Skeletal muscle satellite cell (primary cell): ENCODE data around the gene DPP9.

Experiments used
- H3K27me3 ChIP-seq: 2 replicates; pipeline ENCODE4 v1.7.0; 2013; ENCODE audit warnings: low read length; ENCODE audit not compliant: control insufficient read depth, insufficient read depth
- H3K36me3 ChIP-seq: 2 replicates; pipeline ENCODE4 v1.7.0; 2013; ENCODE audit warnings: mild to moderate bottlenecking, control low read depth, low read length; ENCODE audit not compliant: insufficient read depth
- H3K4me1 ChIP-seq: 2 replicates; pipeline ENCODE4 v1.7.0; 2013; ENCODE audit warnings: low read length; ENCODE audit not compliant: control insufficient read depth, insufficient read depth
- H3K4me2 ChIP-seq: 2 replicates; pipeline ENCODE4 v1.7.0; 2013; ENCODE audit warnings: mild to moderate bottlenecking, low read length
- H3K4me3 ChIP-seq: 2 replicates; pipeline ENCODE4 v1.7.0; 2013; ENCODE audit warnings: low read length
- H3K9ac ChIP-seq: 2 replicates; pipeline ENCODE4 v1.7.0; 2013; ENCODE audit warnings: mild to moderate bottlenecking, low read depth, low read length, moderate library complexity
- H3K9me3 ChIP-seq: replicated peaks from 2 replicates; pipeline ENCODE4 v1.7.0; 2013; ENCODE audit warnings: mild to moderate bottlenecking, control low read depth, low read length

The DPP9 gene

GRCh38 chr19:4737955-4738600 lies 14.4 kb upstream of the DPP9 start:
- H3K4me2 ChIP-seq = no peak overlapping the region
- no peak overlapping the region for H3K9ac ChIP-seq
- no peaks in the 10 kb centered on the region for H3K9me3 ChIP-seq
- H3K4me1 ChIP-seq = peaks cover 9% of the 10 kb centered on the region
- no peaks in the 10 kb centered on the region for H3K36me3 ChIP-seq
- H3K4me3 ChIP-seq = no peak overlapping the region
- H3K27me3 ChIP-seq = peaks cover 24% of the 10 kb centered on the region

- no peak overlapping the region for H3K4me2 ChIP-seq
Measured at GRCh38 chr19:4733755-4734345, 10.2 kb upstream of the DPP9 start.

GRCh38 chr19:4732680-4733114 lies 9.1 kb upstream of the DPP9 start:
- Histone ChIP-seq H3K4me3 (no peak overlapping the region), H3K36me3 (no peaks in the 10 kb centered on the region), H3K9me3 (no peaks in the 10 kb centered on the region), H3K27me3 (peaks cover 17% of the 10 kb centered on the region), H3K4me1 (no peaks in the 10 kb centered on the region), H3K4me2 (peak overlapping the region; percentile 43), H3K9ac (no peak overlapping the region)

More at GRCh38 chr19:4733755-4734345, 10.2 kb upstream of the DPP9 start:
- H3K9me3 ChIP-seq = no peaks in the 10 kb centered on the region
- H3K9ac ChIP-seq = no peak overlapping the region
- no peaks in the 10 kb centered on the region for H3K4me1 ChIP-seq
- H3K27me3 ChIP-seq = peaks cover 23% of the 10 kb centered on the region
- no peak overlapping the region for H3K4me3 ChIP-seq
- H3K36me3 ChIP-seq = no peaks in the 10 kb centered on the region

DNA sequence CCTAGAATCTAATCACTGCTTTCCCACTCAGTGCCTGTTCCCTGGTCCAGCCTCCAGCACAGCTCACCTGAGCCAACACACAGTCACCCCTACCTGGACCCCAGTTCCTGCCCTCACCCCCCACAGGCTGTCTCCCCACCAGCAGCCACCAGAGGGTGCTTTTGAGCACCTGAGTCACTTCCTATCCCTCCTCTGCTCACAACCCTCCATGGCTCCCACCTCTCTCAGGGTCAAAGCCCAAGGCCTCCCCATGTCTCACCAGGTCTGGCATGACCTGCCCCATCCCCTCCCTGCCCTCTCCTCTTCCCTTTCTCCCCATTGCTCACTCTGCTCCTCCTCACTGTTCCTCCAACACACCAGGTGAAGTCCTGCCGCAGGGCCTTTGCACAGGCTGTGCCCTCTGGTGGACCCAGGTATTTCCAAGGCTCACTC lies 7.1 kb upstream of the DPP9 start:
- Histone ChIP-seq H3K27me3 (peaks cover 8% of the 10 kb centered on the region), H3K4me1 (no peaks in the 10 kb centered on the region), H3K9me3 (no peaks in the 10 kb centered on the region)

DNA sequence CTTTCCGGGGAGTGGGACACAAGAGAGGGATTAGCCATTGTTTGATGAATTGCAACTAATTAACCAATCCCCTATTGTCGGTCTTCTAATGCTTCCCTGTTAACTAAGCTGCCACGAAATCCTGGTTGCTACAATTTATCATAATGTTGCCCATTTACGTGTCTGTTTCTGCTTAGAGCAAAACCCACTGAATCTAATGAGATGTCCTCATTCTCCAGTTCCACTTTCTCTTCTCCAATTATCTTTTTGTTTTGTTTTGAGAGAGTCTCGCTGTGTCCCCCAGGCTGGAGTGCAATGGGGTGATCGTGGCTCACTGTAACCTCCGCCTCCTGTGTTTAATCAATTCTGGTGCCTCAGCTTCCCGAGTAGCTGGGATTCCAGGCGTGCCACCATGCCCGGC lies 5.2 kb upstream of the DPP9 start:
- no peak overlapping the region for H3K4me2 ChIP-seq
- no peaks in the 10 kb centered on the region for H3K4me1 ChIP-seq
- H3K27me3 ChIP-seq = peaks cover 5% of the 10 kb centered on the region
- no peaks in the 10 kb centered on the region for H3K36me3 ChIP-seq
- H3K4me3 ChIP-seq = no peak overlapping the region
- no peak overlapping the region for H3K9ac ChIP-seq
- H3K9me3 ChIP-seq = no peaks in the 10 kb centered on the region

More for the DNA sequence above, 7.1 kb upstream of the DPP9 start:
- H3K4me2 ChIP-seq = no peak overlapping the region
- no peak overlapping the region for H3K9ac ChIP-seq
- H3K4me3 ChIP-seq = no peak overlapping the region
- H3K36me3 ChIP-seq = no peaks in the 10 kb centered on the region

GRCh38 chr19:4722671-4723594 lies 709 bp downstream of the DPP9 start:
- H3K36me3 ChIP-seq = peaks cover 27% of the 10 kb centered on the region
- peak overlapping the region; percentile 93 for H3K4me2 ChIP-seq
- H3K9ac ChIP-seq = peak overlapping the region; percentile 91
- peak overlapping the region; percentile 97 for H3K4me3 ChIP-seq
- no peaks in the 10 kb centered on the region for H3K9me3 ChIP-seq
- no peaks in the 10 kb centered on the region for H3K27me3 ChIP-seq
- H3K4me1 ChIP-seq = peaks cover 29% of the 10 kb centered on the region

- Histone ChIP-seq H3K9me3 (no peaks in the 10 kb centered on the region), H3K4me2 (peak overlapping the region; percentile 5), H3K9ac (no peak overlapping the region), H3K27me3 (no peaks in the 10 kb centered on the region), H3K36me3 (peaks cover 38% of the 10 kb centered on the region), H3K4me1 (peaks cover 44% of the 10 kb centered on the region), H3K4me3 (no peak overlapping the region)
Measured at GRCh38 chr19:4721196-4721595, 2.4 kb downstream of the DPP9 start.

DNA sequence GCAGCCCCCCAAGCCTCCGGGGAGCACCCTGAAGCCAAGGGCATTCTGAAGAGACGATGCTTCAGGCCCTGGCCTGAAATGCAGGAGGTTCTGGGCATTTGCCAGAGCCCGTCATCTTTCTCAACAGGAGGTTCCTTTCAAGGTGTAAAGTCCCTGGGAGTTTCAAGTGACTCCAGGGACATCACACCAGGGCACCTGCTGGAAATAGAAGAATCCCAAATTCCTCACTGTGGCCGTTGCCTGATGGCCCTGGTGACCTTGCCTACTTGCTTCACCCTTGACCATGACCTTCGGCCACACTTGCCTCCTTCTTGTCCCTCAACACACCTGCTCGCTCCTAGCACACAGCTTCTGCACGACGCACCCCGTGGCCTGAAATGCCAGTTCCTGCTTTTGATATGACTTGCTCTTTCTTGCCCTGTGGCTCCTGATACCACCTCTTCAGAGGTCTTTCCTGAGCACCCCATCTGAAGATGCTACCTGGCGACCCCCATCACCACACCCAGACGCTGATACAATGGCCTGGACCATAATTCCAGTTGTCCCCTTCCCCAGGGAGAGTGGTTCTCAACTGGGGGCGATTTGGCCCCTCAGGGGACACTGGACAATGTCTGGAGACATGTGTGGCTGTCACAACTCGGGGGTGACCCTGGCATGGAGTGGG lies 3.5 kb downstream of the DPP9 start:
- Histone ChIP-seq H3K9ac (no peak overlapping the region), H3K36me3 (peaks cover 47% of the 10 kb centered on the region)

GRCh38 chr19:4719499-4719866 lies 4.2 kb downstream of the DPP9 start:
- H3K27me3 ChIP-seq = no peaks in the 10 kb centered on the region
- no peaks in the 10 kb centered on the region for H3K9me3 ChIP-seq
- no peak overlapping the region for H3K4me3 ChIP-seq
- H3K4me2 ChIP-seq = no peak overlapping the region
- H3K36me3 ChIP-seq = peaks cover 51% of the 10 kb centered on the region
- no peak overlapping the region for H3K9ac ChIP-seq
- H3K4me1 ChIP-seq = peaks cover 52% of the 10 kb centered on the region

More for the DNA sequence above, 3.5 kb downstream of the DPP9 start:
- no peaks in the 10 kb centered on the region for H3K9me3 ChIP-seq
- no peaks in the 10 kb centered on the region for H3K27me3 ChIP-seq
- peaks cover 49% of the 10 kb centered on the region for H3K4me1 ChIP-seq
- H3K4me2 ChIP-seq = no peak overlapping the region
- H3K4me3 ChIP-seq = no peak overlapping the region

DNA sequence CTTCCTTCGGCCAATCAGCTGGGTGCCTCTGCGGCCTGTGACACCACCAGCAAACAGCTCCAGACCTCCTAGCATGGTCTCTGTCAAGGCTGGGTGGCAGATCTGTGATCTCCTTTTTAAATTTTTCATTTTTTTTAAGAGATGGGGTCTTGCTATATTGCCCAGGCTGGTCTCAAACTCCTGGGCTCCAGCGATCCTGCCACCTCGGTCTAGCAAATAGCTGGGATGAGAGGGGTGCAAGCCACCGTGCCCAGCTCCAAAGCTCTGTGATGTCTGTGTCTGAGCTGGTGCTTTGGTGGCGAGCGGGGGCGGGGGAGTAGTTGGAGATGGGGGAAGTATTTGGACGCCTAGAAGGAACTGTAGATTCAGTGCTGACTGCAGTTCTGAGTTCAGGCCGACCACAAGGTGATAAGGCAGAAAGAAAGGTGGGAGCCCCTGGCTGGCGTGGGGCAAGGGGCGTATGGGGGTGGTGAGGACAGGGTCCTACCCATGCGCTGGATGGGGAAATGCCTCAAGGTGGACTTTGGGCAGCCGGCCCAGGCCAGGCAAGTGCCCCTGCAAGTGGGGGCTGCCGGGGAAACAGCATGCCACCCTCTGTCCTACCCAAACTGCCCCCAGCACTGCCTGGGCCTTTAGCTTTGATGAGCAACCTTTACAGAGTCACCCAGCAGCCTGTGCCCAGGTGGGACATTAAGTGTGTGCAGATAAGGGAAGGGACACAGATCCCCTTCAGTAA lies 5.5 kb downstream of the DPP9 start:
- no peaks in the 10 kb centered on the region for H3K27me3 ChIP-seq
- H3K36me3 ChIP-seq = peaks cover 62% of the 10 kb centered on the region
- peak overlapping the region; percentile 18 for H3K9ac ChIP-seq
- no peaks in the 10 kb centered on the region for H3K9me3 ChIP-seq
- H3K4me2 ChIP-seq = peak overlapping the region; percentile 53
- H3K4me3 ChIP-seq = no peak overlapping the region
- H3K4me1 ChIP-seq = peaks cover 65% of the 10 kb centered on the region
